Amniotic stem cell (primary cell): Measurements from ENCODE around the gene CHRNA4.

Experiments used
- DNase-seq: peaks from one replicate; lab custom pipeline; 2025; lab: John Stamatoyannopoulos, UW

The CHRNA4 gene

DNA sequence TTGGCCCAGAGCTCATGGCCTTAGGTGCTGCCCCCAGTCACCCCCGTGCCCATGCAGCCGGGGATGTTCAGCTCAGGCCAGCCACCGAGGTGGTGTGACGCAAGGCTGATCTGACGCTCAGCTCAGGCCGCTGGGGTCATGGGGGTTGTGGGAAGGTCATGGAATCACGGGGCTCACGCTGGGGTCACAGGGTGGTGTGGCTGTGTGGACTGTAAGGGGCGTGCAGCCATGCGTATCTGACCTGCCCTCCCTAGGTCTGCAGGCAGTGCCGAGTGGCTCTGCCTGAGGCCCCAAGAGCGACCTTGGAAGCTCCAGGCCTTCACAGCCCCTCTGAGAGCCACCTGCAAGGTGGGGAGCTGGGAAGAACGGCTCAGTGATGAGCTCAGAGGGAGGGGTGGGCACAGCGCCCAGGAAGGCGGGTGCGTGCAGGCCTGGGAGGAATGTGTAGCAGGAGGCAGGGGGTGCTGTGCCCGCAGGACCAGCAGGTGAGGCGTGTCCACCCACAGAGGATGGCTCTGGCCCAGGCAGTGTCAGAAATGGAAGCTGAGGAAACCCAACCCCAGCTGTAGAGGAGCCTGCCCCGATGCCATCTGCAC lies 27.8 kb downstream of the CHRNA4 start:
- DNase-seq = no peak

DNA sequence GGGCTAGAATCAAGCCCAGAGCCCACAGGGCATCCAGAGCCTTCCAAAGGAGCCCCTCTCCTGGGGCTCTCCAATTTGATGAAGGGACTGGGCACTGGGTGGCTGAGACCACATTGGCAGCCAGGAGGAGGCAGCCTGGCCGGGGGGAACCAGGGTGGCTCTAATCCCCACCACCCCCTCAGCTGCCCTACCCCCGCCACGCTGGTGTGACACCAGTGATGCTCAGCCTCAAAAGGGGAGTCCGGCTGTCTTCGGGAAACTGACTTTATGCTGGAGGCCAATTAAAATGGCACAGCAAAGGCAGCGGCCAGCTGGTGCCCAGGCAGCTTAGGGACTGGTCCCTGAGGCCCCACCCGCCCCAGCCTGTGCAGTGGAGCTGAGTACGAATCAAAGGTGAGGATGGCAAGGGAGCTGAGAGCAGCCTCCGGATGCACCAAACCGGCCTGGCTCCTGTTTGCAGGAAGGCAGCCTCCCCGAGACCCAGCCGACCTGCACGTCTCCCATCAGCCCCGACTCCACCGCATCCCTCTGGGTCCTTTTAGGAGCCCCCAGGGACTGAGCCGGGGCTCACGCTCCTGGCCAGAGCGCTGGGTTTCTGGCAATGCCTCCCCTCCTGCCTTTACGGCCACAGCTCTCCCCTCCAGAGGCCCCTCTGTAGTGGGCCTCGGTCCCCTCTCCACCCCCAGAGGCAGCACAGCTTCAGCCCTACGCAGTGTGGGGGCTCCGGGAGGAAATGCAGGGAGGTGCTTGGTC lies 28.5 kb downstream of the CHRNA4 start:
- DNase-seq = no peak

DNA sequence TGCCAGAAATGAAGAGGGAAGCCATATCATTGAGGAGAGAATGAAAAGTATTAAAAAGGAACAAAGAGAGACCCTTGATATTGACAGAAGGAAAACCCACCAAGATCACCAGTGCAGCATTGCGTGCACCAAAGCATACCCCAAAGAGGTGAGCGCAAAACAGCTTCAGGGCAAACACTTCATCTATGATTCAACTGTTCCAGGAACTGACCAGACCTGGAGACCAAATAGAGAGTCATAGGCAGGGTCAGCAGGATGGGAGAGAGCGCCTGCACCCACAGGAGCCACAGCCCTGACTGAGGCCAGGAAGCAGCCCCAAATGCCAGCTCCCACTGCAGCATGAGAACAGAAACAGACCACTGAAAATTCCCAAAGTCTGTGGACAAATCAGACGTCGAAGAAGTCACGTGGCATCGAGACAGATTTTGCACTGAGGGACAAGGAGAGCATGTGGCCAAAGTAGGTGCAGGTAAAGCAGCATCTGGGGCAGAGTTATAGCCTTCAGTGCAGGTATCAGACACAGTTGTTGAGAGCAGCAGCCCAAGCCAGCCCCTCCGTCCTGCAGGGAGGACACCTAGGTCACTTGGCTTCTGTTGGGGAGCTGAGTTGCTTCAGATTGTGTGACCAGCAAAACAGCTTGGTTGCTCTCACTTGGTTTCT lies 29.3 kb downstream of the CHRNA4 start:
- no peak for DNase-seq

DNA sequence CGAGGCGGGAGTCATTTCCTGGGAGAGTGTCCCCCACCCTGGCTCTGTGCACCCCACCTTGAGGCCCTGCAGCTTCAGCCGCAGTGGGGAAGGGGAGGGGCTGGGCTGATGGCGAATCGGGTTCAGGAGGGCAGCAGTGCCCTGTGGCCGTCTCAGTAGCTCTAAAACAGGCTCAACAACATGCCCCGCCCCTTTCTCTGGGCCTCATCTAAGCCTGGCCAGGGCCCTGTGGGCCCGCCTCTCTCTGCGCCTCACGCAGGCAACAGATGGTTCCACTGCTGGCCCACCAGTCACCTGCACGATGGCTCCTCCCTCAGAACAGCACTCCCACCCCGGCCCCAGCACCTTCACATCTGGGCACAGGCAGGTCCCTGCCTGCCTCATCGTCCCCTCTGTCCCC lies 30.2 kb downstream of the CHRNA4 start:
- no peak for DNase-seq

DNA sequence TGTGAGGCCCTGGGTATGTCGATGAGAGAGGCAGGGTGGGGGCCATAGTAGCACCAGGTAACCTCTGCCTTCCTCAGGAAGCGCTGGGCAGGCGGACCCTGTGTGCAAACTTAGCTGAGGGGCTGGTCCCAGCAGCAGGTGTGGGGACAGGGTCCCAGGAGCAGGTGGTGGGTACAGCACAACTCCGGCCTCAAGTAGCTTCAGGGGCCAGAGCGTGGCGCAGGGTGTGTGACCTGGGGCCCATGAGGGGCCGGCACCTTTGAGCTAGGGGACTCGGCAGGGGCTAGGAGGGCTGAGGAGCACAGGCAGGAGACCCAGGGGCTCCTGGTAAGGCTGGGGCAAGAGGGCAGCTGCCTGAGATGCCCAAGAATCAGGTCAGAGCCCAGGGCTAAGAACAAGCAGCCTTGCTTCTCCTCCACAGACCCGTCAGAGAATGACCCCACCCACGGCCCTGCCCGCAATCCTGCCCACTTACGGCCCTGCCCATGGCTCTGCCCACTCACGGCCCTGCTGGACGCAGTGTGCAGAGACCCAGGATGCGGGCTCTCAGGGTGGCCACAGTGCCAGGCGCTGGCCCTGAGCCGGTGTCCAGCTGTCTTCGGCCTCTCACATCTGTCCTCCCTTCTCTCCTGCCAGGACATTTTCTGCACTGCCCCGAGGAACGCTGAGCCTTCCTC lies 30.9 kb downstream of the CHRNA4 start:
- DNase-seq = no peak

DNA sequence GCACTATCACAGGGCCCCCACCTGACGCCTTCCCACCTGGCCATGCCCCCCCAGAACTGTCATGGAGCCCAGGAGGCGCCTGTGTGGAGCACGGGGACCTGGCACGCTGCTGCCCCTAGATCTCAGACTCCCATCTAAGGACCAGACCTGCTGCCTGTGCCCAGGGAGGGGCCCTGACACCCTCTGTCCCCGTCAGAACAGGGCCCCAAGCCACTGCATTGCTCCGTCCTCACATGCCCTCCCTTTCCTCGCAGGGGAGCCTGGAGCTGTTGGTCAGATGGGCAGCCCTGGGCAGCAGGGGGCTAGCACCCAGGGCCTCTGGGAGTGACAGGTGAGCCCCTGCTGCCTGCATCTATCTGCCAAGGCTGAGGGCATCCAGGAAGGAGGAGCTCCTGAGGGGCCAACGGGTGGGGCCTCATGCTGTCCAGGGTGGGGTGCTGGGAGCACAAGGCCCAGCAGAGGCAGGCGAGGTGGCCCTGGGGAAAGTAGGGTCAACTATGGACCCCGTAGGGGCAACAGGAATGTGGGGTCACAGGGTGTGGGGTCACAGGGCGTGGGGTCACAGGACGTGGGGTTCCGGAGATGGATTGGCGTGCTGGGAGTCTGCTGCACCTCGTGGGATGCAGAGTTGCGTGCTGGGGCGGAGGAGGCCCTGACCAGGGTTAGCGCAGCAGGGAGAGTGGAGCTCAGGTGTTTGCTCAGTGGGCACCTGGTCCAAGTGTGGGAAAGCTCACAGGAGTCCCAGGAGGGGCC lies 31.6 kb downstream of the CHRNA4 start:
- DNase-seq = no peak

DNA sequence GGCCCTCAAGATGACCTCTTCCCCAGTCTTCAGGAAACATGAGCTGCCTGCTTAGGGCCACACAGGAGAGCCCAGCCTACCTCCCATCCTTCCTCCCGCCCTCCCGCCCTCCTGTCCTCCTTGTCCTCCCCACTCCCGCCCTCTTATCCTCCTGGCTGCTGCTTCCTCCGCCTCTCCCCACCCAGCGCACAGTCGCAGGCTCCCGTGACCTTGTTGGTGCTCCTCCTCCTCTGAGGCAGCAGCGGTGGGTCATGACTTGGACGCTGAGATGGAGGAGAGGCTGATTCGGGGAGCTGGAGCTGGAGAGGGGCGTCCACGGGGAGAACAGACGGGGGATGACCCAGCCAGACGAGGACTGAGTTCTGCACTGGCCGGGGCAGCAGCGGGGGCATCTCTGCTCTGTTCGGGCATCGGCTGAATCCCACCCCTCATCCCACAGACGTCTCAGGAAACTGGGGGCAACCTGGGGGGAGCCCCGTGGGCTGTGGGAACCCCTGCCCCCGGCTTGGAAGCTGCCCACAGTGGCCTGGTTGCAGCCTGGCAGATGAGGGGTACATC lies 32.4 kb downstream of the CHRNA4 start:
- DNase-seq = no peak

DNA sequence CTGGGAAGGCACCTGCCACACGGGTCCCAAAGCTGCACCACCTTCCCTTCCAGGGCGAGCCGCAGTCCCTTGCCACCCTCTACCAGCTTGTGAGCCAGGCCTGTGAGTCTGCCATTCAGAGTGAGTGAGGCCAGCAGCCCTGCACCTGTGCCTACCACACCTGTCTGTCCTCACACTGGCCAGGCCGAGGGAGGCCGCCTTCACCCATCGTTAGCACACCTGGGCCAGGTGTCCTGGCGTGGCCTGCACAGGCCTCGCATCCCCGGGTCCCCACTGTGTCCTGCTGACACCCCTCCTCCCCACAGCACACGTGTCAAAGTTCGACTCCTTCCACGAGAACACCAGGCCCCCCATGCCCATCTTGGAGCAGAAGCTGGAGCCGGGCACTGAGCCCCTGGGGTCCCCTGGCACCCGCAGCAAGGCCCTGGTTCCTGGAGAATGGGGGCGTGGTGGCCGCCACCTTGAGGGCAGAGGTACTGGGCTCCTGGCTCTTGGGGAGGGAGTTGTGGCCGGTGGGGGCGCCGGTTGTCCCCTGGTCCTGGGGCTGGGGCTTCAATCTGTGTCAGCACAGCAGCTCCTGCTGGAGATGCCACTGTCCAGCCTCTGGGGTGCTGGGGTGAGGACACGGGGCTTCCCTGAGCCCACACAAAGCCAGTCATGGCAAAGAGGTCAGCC lies 33.0 kb downstream of the CHRNA4 start:
- DNase-seq = no peak

DNA sequence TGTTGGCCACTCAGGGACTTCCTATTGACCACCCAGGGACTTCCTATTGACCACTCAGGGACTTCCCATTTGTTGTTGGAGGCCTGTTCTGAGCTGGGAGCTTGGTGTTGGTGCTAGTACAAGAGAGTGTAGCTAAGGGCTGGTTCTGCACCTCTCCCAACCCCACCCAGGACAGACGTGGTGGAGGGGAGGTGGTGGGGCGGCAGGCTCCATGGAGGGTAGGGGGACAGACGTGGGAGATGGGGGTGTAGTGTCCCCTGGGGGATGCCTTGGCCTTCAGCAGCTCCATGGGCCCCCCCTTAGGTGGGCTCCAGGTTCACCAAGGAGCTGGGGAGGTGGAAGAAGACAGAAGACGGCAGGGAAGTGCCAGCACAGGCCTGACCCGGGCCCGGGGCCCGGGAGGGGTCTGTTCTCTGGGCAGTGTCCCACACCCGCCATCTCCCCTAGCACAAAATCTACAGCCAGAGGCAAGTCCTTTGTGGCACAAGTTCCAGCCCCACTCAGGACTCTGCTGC lies 33.9 kb downstream of the CHRNA4 start:
- DNase-seq = no peak

DNA sequence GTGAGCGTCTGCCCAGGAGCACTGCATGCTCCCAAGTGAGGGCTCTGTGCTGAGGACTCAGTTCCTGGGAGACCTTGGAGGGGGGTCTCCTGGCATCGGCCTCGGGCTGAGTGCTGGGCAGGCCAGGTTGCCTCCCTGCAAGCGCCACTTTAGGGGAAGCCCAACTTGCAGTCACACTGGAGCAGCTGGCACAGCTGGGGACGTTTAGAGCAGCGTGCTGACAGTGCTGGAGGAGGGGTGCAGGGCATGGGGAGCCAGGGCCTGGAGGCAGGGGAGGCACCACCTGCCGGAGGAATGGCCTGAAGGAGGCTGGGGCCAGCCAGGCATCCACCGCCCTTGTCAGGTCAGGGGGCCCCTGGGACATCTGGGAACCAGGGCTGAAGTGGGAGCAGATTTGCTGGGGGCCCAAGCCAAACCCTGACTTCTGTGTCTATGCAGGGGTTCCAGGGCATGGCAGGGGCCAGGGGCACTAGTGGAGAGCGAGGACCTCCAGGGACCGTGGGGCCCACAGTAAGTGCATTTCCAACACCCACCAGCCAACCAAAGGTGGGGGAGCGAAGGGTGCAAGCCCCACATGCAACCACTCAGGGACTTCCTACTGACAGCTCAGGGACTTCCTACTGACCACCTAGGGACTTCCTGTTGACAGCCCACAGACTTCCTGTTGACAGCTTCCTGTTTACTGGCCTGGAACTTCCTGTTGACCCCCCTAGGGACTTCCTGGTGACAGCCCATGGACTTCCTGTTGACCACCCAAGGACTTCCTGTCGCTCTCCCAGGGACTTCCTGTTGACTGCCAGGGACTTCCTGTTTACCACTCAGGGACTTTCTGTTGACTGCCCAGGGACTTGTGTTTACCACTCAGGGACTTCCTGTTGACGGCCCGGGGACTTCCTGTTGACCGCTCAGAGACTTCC lies 34.6 kb downstream of the CHRNA4 start:
- DNase-seq = no peak

DNA sequence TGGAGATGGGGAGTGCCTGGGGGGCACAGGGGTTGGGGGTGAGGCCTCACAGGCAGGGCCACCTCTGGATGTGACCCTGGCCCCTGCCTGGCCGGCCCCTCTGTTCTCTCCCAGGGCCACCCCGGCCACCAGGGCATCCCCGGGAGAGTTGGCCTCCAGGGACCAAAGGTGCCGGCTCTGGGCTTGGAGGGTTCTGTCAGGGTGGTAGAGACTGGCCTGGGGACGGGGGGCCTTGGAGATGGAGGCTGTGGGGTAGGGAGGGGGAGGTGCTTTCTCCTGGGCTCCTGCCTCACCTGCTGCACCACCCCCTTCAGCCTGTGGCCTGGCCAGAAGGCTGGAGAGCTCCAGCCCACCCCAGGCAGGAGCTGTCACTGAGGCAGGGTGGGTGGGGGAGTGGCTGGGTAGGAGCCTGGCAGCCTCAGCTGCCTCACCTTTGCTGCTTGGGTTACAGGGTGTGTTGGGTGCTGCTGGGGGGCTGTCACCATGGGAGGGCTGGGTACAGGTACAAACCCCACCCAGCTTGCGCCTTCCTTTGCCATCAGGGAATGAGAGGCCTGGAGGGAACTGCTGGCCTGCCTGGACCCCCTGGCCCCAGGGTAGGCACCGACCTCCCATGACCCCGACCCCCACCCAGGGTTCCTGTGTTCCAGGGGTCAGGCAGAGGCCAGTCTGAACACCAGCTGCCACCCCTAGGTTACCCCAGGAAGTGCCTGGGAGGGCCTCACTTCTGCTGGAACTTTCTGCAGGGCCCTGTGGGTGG lies 35.4 kb downstream of the CHRNA4 start:
- no peak for DNase-seq

DNA sequence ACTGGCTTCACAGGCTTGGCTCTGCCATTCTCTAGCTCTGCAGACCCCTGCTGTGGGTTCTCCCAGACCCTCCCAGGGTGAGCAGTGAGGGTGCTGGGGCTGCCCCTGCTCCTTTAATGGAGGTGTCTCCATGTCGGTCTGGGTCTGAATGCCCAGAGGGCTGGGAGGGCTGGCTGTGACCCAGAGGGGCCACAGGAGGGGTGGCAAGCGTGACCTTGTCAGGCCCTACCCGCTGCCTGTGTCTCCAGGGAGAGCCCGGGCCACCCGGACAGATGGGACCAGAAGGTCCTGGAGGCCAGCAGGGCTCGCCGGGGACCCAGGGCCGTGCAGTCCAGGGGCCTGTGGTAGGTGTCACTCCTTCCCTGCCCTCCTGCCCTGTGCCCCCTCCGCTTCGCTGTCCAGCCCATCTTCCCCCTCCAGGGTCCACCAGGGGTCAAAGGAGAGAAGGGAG lies 36.1 kb downstream of the CHRNA4 start:
- DNase-seq = no peak

DNA sequence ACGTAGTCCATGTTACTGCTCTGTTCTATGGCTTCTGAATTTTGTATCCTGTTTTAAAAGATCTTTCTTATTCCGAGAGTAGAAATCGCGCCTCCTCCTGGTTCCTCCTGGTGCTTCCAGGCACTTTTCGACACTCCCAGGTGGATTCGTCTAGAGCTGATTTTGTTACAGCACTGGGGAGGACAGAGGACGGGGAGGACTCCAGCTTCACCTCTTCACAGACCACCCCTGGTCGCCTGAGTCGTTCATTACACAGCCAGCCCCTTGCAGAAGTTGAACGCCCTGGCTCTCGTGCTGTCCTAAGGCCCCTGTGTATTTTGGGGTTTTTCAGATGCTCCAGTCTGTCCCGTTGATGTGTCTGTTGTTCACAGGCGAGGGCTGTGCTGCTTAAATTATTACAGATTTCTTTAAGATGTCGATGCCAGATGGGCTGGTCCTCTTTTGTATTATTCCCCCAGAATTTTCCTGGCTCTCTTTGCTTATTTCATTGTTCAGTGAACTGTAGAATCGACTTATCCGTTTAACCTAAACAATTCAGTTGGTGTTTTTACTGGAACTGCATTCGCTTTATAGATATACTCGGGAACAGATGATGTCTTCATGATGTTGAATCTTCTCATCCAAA lies 37.7 kb downstream of the CHRNA4 start:
- no peak for DNase-seq

DNA sequence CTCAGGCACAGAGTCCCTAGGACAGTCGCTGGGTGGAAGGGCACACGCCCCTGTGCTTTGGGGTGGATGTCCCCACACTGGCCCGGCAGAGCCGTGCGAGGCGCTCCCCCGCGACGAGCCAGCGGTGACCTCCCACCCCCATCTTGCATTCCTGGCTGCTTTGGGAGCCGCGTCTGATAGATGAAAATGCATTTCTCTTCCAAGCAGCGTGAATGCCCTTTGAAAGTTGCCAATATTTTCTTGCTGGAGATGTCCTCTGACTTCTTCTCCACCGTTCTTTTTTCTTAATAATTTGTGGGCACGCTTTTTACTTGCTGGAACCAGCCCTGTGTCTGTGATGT lies 38.2 kb downstream of the CHRNA4 start:
- DNase-seq = no peak

DNA sequence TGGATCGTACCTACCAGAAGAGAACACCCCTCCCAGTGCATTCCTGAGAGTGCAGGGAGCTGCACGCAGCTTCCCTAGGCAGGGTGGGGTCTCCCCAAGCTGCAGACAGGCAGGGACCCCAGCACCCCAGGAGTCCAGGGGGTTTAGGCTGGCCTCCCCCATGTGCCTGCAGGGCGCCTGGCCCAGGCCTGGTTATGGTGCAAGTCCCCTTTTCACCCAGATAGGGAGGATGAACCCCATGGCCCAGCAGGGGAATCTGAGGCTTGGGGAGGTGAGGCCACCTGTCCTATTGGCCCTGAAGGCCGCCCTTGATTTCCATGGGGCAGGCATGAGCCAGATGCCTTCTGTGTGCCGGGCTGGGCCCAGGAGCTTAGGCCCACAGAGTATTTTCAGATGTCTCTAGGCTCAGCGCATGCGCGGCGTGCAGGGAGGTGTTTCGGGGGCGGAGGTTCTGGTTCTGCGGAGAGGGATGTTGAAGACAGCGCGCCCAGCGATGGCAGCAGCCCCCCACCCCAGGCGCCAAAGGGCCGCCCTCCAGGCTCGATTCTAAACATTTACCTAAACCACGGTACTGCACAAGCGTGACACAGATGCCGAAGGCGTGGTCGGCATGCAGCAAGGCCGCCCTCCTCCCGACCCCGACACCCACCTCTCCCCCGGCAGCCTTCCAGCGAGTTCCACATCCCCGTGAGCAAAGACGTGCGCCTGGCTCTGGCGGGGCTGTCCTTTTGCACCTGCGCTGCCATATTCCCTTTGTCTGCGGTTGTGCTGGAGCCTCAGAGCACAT lies 38.8 kb downstream of the CHRNA4 start:
- no peak for DNase-seq

DNA sequence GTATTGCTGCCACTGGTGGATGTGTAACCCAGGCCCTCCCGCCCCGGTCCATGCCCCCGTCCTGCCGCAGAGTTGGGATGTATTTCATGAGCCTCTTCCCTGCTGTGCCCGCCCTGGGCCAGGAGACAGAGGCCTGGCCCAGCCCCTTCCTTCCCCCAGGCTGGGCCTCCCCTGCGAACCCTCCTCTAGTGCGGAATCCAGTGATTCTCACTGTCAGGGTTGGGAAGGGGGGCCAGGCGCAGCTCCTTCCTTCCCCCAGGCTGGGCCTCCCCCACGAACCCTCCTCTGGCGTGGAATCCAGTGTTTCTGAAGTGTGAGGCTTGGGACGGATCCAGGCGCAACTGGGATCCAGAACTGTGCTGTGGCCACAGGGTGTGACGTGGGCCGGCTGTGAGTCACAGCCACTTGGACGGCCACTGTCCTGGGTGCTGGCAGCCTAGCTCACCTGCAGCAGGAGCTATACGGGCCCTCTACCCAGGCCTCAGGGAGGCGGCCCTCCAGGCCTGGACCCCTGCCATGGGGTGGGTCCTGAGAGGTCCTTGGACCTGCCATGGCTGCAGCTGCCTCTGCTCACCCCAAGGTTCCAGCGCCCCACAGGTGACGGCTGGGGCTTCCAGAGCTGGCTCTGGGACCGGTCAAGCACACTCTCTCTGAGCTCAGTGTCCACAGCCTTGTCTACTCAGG lies 39.9 kb downstream of the CHRNA4 start:
- DNase-seq = no peak

DNA sequence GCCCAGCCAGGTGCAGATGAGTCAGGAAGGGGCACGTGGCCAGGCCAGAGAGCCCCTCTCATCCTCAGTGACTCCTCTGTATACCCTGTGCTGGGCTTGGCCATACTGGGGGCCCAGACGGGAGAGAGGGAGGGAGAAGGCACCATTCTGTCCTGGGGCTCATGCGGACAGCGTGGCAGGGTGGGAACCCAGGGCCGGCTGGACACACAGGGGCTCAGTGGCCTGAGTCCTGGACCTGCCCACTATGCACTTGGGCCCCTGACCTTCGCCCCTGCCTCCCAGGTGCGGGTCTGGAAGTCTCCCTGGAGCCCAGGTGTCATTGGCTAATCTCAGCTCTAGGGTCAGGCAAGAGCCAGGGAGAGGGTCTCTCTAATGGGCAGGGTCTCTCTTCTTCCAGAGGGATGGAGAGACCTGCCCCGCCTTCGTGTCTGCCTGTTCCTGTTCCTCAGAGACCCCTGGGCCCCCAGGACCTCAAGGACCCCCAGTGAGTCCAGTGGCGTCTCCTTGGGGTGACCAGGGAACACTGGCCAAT lies 40.5 kb downstream of the CHRNA4 start:
- no peak for DNase-seq
